HG02571 (cell line): ENCODE data around the gene ATG4B.
A peak's percentile ranks its signal among the peaks of the same experiment; 100 is the strongest.

Experiments used
- ATAC-seq: cut with Tn5 transposase; IDR thresholded peaks from one replicate; pipeline ENCODE4 v1.9.1; 2021; ENCODE audit warnings: mild to moderate bottlenecking, moderate library complexity; ENCODE audit not compliant: unreplicated experiment

Gene ATG4B

DNA sequence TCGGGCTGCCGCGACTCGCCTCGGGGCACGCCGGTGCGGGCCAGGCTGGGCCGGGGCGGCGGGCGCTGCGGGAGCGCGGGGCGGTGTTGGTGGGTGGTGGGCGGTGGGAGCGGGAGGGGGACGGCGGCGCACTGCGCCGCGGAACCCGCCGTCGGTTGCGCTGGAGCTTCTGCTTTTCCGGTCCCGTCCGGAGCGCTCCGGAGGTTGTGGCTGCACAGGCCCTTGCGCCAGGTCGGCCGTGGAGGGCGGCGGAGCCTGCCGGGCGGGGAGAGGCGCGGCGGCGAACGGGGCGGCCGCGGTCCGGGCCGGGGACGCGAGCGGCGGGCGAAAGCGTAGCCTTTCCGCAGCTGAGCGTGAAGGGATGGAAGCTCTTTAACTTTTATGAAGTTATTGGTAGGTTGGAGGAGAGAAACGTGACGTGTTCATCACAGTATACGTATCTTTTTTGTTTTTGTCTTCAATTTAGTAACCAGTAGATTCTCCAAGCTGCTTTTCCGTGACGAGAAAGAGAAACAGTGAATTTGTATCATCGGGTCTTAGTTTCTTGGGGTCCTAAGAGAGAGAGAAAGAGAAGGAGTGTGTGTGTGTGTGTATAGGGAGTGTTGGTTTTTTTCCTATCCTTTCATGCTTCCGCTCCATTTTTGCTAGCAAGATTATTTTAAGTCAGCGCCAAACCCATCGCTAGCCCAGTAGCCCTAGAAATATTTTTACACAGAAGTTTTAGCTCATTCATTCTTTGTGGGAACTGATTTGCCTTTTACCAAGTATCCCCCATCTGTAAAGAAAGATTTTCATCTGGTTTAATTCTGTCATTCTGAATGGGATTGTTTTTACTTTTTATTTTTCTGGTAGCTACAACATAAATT, 535 bp downstream of the ATG4B start:
- peak; percentile 14 for ATAC-seq

- no peak for ATAC-seq
Measured at GRCh38 chr2:241638940-241639339, 1.4 kb downstream of the ATG4B start.

DNA sequence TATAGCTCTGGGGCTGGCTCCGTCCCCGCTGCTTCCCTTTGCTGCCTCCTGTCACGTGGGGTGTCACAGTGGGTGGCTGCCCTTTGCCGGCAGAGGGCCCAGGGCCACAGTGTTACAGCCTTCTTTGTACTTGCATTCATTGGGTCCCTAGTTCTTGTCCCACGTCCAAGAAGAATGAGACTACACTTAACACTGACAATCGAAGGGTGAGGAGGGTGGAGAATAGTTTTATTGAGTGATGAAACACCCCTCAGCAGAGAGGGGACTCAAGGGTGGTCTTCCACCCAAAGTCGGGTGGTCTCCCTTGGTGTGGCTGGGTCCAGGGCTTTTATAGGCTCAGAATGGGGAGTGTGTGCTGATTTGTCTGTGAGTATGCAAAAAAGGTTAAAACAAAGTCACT, 1.9 kb downstream of the ATG4B start:
- no peak for ATAC-seq

GRCh38 chr2:241640165-241640795, 2.8 kb downstream of the ATG4B start:
- ATAC-seq = no peak

- no peak for ATAC-seq
Measured at GRCh38 chr2:241641631-241642030, 4.1 kb downstream of the ATG4B start.

- ATAC-seq = no peak
Measured at GRCh38 chr2:241645056-241645914, 7.8 kb downstream of the ATG4B start.

GRCh38 chr2:241645915-241646645, 8.6 kb downstream of the ATG4B start:
- no peak for ATAC-seq

DNA sequence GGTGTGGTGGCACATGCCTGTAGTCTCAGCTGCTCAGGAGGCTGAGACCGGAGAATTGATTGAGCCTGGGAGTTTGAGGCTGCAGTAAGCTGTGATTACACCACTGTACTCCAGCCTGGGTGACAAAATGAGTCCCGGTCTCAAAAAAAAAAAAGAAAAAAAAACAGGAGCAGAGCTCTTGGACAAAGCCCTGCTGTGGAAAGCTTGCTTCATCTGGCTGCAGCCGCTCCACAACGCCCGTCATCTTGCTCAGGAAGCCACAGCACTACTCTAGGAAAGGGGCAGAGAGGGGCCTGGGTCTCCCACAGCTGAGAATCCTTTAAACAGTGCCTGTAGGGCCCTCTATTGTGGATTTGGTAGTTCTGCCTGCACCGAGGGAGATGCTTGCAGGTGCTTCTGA, 11.0 kb downstream of the ATG4B start:
- ATAC-seq = no peak

DNA sequence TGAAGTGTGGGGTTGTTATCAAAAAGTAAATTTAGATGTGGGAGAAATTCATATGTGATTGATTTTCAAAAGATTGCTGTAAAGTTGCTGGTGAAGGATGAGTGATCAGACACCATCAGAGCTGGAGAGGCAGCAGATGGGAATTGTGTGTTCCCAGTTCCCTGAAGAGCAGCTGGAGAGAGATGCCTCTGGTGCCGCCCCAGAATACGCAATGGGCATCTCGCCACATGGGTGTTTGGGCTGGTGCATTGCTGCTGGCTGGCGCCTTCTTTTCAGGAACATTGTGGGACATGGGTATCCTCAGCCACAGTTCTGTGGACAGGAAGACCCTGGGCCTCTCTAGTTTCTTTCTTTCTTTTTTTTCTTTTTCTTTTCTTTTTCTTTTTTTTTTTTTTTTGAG, 11.9 kb downstream of the ATG4B start:
- ATAC-seq = no peak

DNA sequence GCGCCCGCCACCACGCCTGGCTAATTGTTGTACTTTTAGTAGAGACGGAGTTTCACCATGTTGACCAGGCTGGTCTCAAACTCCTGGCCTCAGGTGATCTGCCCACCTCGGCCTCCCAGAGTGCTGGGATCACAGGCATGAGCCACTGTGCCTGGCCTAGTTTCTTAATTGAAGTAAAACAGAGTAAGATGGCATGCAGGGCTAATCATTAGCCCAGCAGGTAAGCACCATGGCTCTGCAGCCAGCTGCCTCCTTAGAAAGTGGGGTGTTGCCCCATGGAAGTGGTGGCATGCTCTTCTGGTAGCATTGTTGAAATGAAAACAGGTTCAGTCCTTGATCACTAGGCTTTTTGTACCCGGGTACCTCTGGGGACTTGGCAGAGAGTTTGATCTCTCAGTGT, 12.4 kb downstream of the ATG4B start:
- no peak for ATAC-seq

DNA sequence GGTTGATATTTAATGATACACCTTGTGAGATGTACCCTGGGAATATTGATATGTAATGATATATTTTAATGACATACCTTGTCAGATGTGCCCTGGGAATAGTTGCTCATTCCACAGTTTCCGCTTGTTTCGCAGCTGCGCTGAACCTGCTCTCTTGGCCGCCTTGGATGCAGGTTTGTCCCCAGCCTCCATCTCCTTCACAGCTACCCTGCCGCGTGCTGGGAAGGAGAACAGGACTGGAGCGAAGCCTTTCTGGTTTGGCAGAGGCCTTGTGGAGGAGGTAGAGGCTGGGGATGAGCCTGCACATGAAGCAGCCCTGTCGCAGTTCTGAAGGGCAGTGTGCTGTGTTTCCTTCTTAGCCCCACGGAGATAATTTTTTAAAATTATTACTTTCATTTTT, 14.6 kb downstream of the ATG4B start:
- no peak for ATAC-seq

DNA sequence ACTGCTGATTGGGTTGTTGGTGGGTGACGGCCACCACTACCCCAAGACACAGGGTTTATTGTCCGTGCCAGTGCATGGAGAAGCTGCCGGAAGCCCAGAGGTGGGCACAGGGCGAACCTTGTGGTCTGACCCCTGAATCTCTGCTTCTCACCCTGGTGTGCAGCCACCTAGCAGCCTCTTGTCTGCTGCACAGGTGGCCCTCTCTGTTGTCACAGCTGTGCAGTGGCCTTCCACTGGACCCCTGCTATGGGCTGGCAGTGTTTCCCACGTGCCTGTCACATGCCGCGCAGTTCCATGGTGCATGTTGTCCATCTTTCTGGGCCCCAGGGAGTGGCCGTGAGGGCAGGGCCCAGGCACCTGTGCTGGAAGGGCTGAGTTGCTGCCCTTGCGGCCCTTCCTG, 15.2 kb downstream of the ATG4B start:
- no peak for ATAC-seq

DNA sequence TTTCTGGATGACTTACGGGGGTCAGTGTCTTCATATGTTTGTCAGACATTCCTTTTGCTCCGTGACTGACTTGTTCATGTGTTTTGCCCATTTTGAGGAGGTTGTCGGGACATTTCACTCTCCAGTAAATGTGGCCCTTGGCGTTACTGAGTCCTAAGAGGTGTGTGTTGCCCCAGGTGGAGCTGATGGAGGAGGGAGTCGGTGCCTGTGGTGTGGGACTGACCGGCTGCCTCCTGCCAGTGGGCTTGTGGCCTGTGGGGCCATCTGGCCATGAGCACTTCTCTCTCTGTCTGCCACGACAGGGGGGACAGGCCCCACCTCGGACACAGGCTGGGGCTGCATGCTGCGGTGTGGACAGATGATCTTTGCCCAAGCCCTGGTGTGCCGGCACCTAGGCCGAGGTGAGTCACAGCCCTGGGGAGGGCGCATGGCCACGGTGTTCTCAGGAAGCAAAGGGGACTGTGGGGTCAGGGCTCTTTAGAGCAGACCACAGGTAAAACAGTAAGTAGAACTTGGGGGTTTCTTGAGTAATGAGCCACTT, 15.8 kb downstream of the ATG4B start:
- no peak for ATAC-seq

GRCh38 chr2:241654551-241654950, 17.1 kb downstream of the ATG4B start:
- no peak for ATAC-seq

DNA sequence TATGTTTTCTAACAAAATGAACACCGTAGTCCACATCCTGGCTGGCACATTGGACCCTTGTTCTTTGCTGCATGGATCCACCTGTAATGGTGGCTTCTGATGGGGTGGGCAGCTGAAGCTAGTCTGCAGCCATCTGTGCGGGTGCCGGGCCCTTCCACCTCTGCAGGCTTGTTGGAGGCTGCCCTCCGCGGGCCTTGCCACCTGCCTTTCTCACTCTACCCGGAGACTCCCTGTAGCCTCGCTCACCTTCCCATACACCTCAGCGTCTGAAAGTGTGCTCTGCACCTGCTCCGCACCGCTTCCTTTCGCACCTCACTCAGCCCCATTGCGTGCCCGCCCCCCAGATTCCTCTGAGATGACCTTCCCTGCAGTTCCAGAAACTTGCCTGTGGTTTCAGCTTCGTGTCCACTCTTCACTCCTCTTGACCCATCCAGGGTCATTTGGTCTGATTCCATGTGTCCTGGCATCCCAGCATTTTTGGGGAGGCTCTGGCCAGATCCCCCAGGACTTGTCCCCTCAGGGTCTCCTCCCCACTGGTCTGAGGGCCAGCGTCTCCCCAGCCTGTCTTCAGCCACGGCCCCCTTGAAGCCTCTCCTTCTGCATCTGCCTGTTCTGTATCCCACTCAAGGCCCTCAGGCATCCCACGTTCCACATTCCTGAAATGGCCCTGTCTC, 18.2 kb downstream of the ATG4B start:
- no peak for ATAC-seq

DNA sequence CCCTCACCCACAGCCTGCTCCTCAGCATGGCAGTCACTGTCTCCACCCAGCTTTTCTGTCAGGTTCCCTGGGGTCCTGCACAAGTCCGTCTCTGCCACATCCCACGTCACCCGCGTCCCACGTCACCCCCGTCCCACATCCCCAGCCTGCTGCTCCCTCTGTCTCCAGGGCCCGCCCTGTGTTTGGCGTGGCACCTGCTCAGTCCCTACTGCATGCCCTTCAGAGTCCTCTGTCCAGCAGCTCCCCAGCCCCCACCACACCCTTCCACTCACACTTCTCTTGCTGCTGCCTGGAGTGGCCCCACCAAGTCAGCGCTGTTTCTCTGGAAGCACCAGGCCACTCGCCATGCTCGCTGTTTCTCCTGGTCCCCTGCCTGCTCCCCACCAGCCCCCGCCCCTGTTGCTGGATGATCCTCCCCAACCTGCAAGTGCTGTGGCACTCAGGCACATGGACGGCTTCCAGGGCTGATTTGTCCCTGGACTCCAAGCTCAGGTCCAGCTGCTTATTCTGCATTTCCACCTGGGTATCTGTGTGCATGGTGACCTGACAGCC, 18.8 kb downstream of the ATG4B start:
- ATAC-seq = no peak

- ATAC-seq = no peak
Measured at GRCh38 chr2:241657786-241658254, 20.3 kb downstream of the ATG4B start.

DNA sequence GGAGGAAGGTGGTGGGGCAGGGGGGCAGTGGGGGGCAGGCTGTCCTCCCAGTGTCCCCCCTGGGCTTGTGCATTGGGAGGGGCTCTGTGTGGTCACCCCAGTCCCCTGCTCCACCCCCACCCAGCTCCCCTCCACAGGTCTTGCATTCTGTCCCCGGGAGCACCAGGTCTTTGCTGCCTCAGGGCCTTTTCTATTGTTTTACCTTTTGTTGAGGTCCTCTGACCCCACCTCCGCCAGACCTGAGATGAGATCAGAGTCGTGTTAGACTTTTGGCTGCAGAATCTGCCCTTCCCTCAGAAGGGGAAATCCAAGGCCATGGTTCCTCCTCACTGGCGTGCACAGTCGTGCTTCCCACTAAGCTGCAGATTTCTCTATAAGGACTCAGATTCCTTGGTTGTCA, 20.8 kb downstream of the ATG4B start:
- no peak for ATAC-seq

GRCh38 chr2:241659150-241659739, 21.8 kb downstream of the ATG4B start:
- ATAC-seq = no peak
